Measurements from ENCODE around the gene VCP.
"Not testable (repeated sequence)": the region's sequence is repeated elsewhere in the genome, so short reads cannot be mapped to it uniquely, and the experiment has no call there.

Gene VCP

DNA sequence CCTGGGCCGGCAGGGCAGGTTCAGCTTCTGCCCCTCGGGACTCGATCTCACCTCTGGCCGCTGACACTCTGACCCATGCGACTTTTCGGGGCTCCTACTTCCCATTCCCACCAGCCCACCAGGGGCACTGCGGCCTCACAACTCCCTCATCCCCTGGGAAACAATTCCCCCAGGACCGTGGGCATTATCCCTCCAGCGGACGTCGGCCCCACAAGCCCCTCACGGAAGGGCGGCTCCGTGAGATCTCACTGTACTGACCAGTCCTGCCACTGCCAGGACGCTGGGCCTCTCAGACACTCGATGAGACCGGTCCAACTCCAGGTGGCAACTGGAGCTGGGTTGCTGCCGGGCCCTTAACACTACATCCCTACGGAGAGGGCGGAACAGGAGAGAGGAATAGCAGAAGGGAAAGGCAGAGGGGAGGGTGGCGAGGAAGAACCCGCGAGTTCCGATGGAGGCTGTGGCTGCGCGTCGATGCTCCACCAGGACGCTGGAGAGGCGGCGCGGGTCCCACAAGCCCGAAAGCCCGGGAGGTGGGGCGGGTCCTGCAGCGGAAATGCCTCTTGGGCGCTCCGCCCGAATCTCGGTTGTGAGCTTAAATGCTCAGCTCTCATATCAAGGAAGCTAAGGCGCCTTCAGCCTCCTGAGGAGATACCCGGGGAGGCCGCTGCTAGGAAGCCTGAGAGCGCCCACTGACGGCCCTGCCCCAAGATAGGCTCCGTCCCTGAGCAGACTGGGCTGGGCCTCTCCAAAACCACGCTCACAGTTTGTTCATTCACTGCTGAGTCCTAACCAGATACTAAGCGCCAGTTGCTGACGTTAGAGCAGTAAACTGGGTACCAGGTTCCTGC lies 36.3 kb downstream of the VCP start:
- Mint-ChIP-seq H3K9me3 (no peaks in the 10 kb centered on the region), H3K4me1 (ENCODE audit: low read depth) (peaks cover 20% of the 10 kb centered on the region), H3K27me3 (peaks cover 6% of the 10 kb centered on the region), H3K4me3 (no peak overlapping the region), H3K36me3 (ENCODE audit: low read depth) (peaks cover 14% of the 10 kb centered on the region), H3K27ac (no peak overlapping the region)
- intact Hi-C loops (cut with micrococcal nuclease): no loop called here

DNA sequence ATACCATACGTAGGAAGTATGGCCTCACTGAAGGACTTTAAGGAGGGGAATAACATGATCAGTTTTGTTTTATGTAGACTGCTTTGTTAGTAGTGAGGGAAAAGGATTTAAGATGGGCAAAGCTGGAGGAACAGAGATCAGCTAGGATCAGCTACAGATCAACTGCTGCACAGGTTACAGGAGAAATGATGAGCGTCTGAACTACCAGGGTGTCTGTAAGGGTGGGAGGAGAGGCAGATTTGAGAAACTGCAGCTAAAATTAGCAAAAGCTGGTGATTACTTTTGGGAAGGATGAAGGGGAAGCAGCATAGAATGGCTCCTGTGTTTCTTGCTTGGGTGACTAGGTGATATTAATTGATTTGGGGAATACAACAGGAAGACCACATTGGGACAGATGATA lies 39.3 kb downstream of the VCP start:
- H3K27me3 Mint-ChIP-seq: peaks cover 6% of the 10 kb centered on the region
- H3K36me3 Mint-ChIP-seq (ENCODE audit: low read depth): peaks cover 14% of the 10 kb centered on the region
- H3K27ac Mint-ChIP-seq: no peak overlapping the region
- peaks cover 14% of the 10 kb centered on the region for H3K4me1 Mint-ChIP-seq (ENCODE audit: low read depth)
- intact Hi-C loops (cut with micrococcal nuclease): no loop called here
- no peaks in the 10 kb centered on the region for H3K9me3 Mint-ChIP-seq
- no peak overlapping the region for H3K4me3 Mint-ChIP-seq

DNA sequence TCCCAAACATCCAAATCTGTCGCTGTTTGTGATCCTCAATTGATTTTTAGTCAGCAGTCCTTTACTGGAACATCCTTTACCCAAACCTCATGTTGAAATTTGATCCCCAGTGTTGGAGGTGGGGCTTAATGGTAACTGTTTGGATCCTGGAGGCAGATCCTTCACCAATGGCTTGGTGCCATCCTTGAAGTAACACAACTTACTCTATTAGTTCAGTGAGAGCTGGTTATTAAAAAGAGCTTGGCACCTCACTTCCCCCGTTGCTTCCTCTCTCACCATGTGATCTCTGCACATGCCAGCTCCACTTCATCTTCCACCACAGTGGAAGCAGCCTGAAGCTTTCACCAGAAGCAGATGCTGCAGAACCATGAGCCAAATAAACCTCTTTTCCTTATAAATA lies 42.6 kb downstream of the VCP start:
- no peak overlapping the region for H3K27ac Mint-ChIP-seq
- no peaks in the 10 kb centered on the region for H3K27me3 Mint-ChIP-seq
- peaks cover 8% of the 10 kb centered on the region for H3K4me1 Mint-ChIP-seq (ENCODE audit: low read depth)
- H3K36me3 Mint-ChIP-seq (ENCODE audit: low read depth): no peaks in the 10 kb centered on the region
- H3K4me3 Mint-ChIP-seq: no peak overlapping the region
- intact Hi-C loops (cut with micrococcal nuclease): no loop called here
- no peaks in the 10 kb centered on the region for H3K9me3 Mint-ChIP-seq

DNA sequence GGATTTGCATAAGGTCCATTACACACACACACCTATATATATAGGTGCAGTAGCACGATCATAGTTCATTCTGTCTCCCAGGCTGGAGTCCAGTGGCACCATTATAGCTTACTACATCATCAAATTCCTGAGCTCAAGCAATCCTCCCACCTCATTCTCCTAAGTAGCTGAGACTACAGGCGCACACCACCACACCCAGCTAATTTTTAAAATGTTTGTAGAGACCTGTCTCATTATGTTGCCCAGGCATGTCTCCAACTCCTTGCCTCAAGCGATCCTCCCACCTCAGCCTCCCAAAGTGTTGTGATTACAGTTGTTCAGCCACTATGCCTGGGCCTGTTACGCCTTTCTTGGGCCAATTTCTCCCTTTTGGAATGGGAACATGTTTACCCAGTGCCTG lies 43.2 kb downstream of the VCP start:
- intact Hi-C loops (cut with micrococcal nuclease): no loop called here
- H3K9me3 Mint-ChIP-seq: no peaks in the 10 kb centered on the region
- no peak overlapping the region for H3K4me3 Mint-ChIP-seq
- no peak overlapping the region for H3K27ac Mint-ChIP-seq
- peaks cover 8% of the 10 kb centered on the region for H3K4me1 Mint-ChIP-seq (ENCODE audit: low read depth)
- peaks cover 2% of the 10 kb centered on the region for H3K36me3 Mint-ChIP-seq (ENCODE audit: low read depth)
- H3K27me3 Mint-ChIP-seq: no peaks in the 10 kb centered on the region

DNA sequence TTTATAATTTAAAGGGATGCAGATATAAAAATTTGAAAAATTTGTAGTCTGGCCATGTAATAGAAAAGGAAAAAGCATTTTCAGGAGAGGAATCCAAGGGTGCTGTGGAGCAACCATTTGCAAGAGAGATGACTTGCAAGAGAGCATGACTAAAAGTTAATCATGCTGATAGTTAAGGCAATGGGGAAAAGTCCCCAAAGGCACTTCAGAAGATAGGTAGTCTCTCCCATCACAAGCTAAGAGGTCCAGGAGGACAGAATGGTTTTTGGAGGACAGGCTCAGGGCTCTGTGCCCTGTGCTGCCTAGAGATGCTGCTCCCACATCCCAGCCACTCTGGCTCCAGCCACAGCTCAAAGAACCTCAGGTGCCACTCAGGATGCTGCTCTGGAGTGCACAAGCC lies 44.1 kb downstream of the VCP start:
- H3K4me3 Mint-ChIP-seq: no peak overlapping the region
- no peak overlapping the region for H3K27ac Mint-ChIP-seq
- H3K27me3 Mint-ChIP-seq: no peaks in the 10 kb centered on the region
- peaks cover 16% of the 10 kb centered on the region for H3K4me1 Mint-ChIP-seq (ENCODE audit: low read depth)
- H3K9me3 Mint-ChIP-seq: no peaks in the 10 kb centered on the region
- intact Hi-C loops (cut with micrococcal nuclease): no loop called here
- peaks cover 11% of the 10 kb centered on the region for H3K36me3 Mint-ChIP-seq (ENCODE audit: low read depth)

DNA sequence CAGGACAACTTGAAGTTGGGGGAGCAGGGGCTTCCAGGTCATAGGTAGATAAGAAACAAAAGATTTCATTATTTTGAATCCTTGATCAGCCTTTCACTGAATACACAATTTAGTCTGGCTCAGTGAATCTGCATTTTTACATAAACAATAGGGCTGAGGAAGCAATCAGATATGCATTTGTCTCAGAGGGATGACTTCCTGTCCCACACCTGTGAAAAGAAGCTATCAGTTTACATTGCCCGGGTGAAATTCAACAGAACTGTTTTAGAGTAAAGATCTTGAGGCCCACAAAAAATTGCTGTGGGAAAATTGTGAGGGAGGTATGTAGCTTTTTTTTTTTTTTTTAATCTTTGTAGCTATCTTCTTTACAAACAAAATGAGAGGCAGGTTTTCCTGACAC lies 44.6 kb downstream of the VCP start:
- no peak overlapping the region for H3K4me3 Mint-ChIP-seq
- intact Hi-C loops (cut with micrococcal nuclease): no loop called here

DNA sequence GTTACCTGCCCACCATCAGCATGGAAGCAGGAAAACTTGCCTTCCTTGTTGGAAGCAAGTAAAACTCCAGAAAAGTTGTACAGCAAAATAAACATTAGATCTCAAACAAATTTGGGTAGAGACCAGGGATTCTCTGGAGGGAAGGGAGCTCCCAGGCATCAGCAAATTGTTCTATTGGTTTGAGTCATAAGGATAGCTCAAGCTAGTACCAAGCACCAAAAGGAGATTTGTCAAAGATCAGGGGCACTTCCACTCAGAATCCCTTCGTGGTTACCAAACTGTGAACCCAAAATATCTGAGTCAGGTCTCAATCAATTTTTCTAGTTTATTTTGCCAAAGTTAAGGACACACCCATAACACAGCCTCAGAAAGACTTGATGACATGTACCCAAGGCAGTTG lies 45.1 kb downstream of the VCP start:
- intact Hi-C loops (cut with micrococcal nuclease): no loop called here
- H3K4me1 Mint-ChIP-seq (ENCODE audit: low read depth): peaks cover 18% of the 10 kb centered on the region
- no peaks in the 10 kb centered on the region for H3K9me3 Mint-ChIP-seq
- H3K27ac Mint-ChIP-seq: no peak overlapping the region
- H3K4me3 Mint-ChIP-seq: no peak overlapping the region
- no peaks in the 10 kb centered on the region for H3K27me3 Mint-ChIP-seq
- peaks cover 12% of the 10 kb centered on the region for H3K36me3 Mint-ChIP-seq (ENCODE audit: low read depth)

More for the DNA sequence above, 44.6 kb downstream of the VCP start:
- Mint-ChIP-seq H3K27ac (no peak overlapping the region), H3K36me3 (ENCODE audit: low read depth) (peaks cover 12% of the 10 kb centered on the region), H3K9me3 (no peaks in the 10 kb centered on the region), H3K27me3 (no peaks in the 10 kb centered on the region), H3K4me1 (ENCODE audit: low read depth) (peaks cover 18% of the 10 kb centered on the region)

DNA sequence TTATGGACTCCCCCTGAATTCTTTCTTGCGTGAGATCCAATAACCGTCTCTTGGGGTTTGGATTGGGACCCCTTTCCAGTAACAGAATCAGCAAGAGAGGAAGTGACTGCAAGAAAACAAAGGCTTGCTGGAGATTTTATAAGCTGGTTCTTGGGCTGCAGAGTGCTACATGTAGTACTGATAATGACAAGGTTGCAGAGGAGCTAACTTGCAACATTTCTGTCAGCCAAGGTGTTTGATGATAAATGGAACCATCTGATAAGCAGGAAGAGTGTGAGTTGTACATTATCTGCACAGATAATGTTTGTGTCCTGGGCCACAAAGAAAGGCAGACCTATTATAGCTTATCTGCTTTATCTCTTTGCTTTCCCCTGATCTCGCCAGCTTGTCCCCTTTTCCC lies 45.8 kb downstream of the VCP start:
- Mint-ChIP-seq H3K27ac (no peak overlapping the region), H3K9me3 (no peaks in the 10 kb centered on the region), H3K27me3 (peaks cover 2% of the 10 kb centered on the region), H3K4me3 (no peak overlapping the region), H3K4me1 (ENCODE audit: low read depth) (peaks cover 18% of the 10 kb centered on the region), H3K36me3 (ENCODE audit: low read depth) (peaks cover 18% of the 10 kb centered on the region)
- intact Hi-C loops (cut with micrococcal nuclease): no loop called here

DNA sequence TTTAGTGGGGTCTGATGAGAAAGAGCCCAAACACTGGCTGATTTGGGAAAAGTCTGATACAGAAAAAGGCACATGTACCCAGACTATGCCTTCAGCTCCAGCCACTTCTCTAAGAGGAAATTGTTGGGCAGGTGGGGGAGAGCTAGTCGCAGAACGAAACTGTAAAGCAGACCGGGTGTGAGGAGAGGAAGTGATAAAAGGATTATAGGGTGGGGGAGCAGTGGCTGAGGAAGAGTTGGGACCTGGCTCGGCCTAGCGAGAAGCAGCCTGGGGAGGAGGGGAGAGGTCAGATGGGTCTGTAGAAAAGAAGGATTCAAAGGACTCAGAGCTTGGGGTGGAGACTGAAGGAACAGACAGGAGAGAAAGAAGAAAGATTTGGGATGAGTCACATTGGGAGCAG lies 49.0 kb downstream of the VCP start:
- Mint-ChIP-seq H3K27ac (peak overlapping the region; percentile 25), H3K36me3 (ENCODE audit: low read depth) (peaks cover 30% of the 10 kb centered on the region), H3K4me1 (ENCODE audit: low read depth) (peaks cover 10% of the 10 kb centered on the region)
- intact Hi-C loops (cut with micrococcal nuclease); H3K27me3 Mint-ChIP-seq; H3K4me3 Mint-ChIP-seq; H3K9me3 Mint-ChIP-seq: not testable (repeated sequence)

DNA sequence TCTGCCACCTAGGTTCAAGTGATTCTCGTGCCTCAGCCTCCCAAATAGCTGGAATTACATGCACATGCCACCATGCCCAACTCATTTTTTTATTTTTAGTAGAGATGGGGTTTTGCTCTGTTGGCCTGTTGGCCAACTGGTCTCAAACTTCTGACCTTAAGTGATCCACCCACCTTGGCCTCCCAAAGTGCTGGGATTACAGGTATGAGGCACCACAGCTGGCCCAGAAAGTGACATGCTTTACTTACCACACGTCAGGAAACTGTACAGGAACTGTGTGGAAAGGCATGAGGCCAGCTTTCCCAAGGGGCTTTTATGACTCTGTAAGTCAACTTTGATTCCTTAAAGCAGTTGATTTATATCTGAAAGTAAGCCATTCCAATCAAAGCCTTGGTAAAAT lies 57.9 kb downstream of the VCP start:
- Mint-ChIP-seq H3K27ac (no peak overlapping the region), H3K9me3 (peaks cover 16% of the 10 kb centered on the region), H3K36me3 (ENCODE audit: low read depth) (peaks cover 24% of the 10 kb centered on the region), H3K27me3 (no peaks in the 10 kb centered on the region), H3K4me1 (ENCODE audit: low read depth) (no peaks in the 10 kb centered on the region), H3K4me3 (no peak overlapping the region)
- intact Hi-C loops (cut with micrococcal nuclease): no loop called here

DNA sequence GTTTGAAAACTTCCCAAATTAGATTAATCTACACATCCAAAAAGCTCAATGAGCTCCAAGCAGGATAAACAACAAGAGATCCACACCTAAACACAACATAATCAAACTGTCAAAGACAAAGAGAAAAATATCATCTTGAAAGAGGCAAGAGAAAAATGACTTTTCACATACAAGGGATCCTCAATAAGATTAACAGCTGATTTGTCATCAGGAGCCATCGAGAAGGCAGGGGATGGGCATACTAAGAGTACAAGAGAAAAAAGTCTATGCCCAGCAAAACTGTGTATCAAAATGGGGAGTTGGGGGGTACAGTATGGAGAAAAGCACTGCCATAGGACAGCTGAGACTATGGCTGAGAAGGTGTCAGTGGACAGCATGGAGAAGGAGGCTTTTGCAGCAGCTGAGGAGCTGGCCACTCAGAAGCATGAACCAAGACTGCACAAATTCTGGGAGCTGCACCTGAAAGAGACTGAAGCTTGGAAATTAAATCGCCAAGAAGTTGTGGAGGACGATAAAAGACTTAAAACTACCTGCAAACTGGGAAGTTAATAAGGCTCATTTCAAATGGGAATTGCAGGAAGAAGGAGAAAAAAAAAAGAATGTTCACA lies 62.0 kb downstream of the VCP start:
- H3K27me3 Mint-ChIP-seq: no peaks in the 10 kb centered on the region
- H3K4me1 Mint-ChIP-seq (ENCODE audit: low read depth): no peaks in the 10 kb centered on the region
- H3K9me3 Mint-ChIP-seq: peaks cover 22% of the 10 kb centered on the region
- H3K4me3 Mint-ChIP-seq: no peak overlapping the region
- H3K27ac Mint-ChIP-seq: no peak overlapping the region
- intact Hi-C loops (cut with micrococcal nuclease): no loop called here
- H3K36me3 Mint-ChIP-seq (ENCODE audit: low read depth): peaks cover 31% of the 10 kb centered on the region
